CD4-positive, alpha-beta T cell treated with Interleukin-17A for 1 hour (primary cell): ENCODE data around the gene MRPL18.
"Not testable (repeated sequence)": the region's sequence is repeated elsewhere in the genome, so short reads cannot be mapped to it uniquely, and the experiment has no call there.

Experiments used
- DNase-seq: peaks from one replicate; pipeline ENCODE4 v3.0.0-alpha.2; 2020

The MRPL18 gene

DNA sequence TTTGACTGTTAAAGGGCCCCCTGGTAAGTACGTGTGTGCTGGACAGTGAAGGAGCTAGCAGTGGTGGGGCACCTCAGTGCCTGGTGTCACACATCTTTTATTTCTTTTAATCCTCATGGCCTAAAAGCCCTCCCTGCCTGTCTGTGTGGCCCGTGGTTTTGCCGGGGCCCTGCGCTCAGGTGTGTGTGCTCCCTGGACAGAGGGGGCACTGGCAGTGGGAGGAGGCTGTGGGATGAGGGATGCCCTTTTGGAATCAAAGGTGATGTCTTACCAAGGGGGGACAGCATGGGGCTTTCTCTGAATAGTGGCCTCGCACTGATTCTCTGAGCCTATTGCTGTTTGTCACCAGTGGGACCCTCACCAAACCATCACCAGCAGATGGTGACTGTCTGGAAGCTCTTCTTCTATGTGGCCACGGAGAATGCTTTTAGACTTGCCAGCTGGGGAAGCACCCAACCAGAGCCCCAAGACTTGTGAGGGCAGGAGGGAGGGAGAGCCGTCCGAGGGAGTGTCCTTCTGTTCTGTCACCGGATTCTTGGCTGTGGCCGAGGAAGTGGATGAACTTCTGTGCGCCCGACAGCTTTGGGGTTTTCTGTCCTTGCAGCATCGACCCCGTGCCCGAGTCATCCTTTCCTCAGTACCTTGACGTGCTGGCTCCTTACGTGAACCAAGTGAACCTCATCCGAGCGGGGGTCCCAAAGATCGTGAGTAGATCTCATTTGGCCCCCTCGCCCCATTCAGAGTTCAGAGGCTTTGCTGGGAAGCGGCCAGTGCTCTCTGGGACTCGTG is 27.9 kb downstream of the MRPL18 start:
- no peak for DNase-seq

- DNase-seq: no peak
Observed at GRCh38 chr6:159819098-159819497, 28.8 kb downstream of the MRPL18 start.

DNA sequence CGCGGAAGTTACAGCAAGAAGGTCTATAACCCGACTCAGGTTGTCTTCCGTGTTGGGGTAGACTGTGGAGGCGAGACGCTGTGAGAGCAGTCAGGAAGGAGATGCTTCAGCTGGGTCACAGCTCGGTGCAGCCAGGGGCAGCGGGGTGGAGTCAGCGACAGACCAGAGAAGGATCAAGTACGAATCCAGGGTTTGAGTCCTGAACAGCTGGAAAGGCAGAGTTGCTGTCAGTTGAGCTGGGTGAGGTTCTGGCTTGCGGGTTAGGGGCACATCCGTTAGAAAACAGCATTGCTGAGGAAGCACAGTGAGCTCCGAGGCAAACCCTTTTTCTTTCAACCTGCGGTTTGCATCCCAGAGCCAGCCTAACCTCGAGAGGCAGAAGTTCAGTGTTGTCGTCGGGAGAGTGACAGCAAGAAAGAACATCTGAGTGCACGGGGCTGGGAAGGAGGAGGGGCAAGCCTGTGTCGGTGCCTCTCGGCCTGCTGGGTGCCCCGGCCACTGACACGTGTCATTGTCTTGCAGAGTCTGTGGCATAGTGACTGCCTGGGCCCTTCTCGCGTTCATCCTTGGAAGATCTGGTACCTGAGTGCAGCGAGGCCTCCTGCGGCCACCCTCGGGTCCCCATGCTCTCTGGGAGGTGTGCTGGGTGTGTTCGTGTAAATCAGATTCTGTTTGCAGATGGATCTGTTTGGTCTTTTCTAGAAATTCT is 29.8 kb downstream of the MRPL18 start:
- DNase-seq: peak; percentile 35

DNA sequence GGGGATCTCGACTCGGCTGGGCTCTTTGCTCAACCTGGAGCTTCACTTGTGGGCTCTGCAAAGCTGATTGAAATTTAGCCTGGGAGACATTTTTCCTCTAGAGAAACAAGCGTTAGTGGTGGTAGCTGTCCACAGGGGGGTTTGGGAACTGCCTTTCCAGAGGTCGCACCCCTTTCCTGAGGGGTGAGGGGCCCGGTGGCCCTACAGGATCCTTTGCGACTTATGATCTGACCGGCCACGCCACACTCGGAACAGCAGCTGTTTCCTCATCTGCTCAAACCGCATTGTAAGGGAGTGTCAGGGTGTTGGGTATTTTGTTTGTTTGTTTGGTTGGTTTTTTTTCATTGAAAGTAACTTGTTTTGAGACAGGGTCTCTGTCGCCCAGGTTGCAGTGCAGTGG is 30.9 kb downstream of the MRPL18 start:
- DNase-seq: no peak

- DNase-seq: no peak
Observed at GRCh38 chr6:159821726-159822125, 31.5 kb downstream of the MRPL18 start.

- no peak for DNase-seq
Observed at GRCh38 chr6:159823953-159824352, 33.7 kb downstream of the MRPL18 start.

DNA sequence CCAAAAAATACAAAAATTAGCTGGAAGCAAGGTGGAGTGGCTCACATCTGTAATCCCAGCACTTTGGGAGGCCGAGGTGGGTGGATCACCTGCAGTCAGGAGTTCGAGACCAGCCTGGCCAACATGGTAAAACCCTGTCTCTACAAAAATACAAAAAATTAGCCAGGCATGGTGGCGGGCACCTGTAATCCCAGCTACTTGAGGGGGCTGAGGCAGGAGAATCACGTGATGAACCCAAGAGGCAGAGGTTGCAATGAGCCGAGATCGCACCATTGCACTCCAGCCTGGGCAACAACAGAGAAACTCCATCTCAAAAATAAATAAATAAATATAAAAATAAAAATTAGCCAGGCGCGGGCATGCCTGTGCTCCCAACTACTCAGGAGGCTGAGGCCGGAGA is 34.4 kb downstream of the MRPL18 start:
- not testable (repeated sequence) for DNase-seq

- no peak for DNase-seq
Observed at GRCh38 chr6:159826004-159826403, 35.7 kb downstream of the MRPL18 start.

DNA sequence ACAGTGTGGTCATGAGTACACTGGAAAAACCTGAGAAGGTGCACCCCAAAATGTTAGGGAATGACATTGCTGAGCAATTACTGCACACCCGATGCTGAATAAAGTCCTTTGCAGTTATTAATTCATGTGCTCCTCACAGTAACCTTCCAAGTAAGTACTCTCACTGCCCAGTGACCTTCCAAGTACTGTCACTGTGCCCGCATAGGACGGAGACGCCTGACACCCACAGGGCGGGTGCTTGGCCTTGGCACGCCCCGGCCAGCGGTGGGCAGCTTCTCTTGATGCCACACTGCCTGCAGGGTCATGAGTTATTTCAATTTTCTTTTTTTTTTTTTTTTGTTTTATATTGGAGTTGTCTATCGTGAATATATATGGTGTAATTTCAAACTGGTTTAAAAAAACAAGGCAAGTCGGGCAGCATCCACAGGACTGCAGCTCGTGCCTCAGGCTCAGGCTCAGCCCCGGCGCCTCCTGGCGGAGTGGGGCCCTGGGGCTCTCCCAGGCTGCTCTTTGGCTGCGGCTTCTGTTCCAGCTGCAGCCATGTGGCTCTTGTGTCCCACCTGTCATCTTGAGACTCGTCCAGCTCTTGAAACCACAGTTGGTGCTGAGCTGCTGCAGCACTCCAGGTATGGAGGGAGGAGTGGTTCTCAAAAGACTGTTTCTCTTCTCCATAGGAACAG is 36.8 kb downstream of the MRPL18 start:
- DNase-seq: no peak

DNA sequence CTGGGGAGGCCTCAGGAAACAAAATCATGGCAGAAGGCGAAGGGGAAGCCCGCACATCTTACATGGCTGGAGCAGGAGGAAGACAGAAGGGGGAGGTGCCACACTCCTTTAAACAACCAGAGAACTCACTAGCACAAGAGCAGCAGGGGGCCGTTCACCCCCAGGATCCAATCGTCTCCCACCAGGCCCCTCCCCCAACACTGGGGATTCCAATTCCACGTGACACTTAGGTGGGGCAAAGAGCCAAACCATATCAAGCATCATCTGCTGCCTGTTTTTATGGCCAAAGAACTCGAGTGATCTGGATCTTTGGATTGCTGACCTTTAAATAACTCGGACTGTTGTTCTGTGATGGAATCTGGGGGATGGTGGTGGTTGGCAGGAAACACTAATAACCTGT is 37.8 kb downstream of the MRPL18 start:
- DNase-seq: no peak

DNA sequence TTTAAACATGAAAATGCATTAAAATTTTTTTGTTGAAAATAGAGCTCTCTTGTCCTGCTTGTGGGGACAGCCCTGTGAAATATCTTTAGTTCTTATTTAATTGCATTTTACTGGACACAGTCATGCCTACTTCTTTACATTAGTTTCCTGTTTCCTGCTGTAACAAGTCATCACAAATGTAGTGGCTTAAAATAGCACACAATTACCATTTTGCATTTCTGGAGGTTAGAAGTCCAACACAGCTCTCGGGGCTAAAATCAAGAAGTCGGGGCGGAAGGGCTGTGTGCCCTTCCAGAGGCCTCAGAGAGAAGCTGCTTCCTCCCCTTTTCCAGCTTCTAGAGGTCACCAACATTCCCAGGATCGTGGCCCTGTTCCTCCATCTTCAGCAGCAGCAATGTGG is 39.3 kb downstream of the MRPL18 start:
- DNase-seq: no peak

GRCh38 chr6:159830501-159831372 is 40.5 kb downstream of the MRPL18 start:
- no peak for DNase-seq

GRCh38 chr6:159831373-159831679 is 41.1 kb downstream of the MRPL18 start:
- no peak for DNase-seq

DNA sequence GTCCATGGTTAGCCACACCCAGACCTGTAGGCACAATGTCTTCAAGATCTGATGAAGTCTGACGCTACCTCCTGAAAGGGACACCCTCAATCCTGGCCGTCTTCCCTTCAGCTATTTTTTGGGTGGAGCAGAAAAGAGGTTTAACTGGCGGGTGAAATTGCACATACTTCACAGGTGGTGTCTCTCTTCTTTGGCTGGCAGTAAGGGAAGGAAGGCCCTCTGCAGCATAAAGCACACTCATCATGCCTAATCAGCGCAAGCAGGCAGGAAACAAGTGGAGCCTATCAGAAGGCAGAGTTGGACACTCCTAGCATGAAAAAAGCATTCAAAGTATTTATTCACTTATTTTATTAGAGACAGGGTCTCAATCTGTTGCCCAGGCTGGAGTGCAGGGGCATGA is 42.7 kb downstream of the MRPL18 start:
- DNase-seq: no peak

DNA sequence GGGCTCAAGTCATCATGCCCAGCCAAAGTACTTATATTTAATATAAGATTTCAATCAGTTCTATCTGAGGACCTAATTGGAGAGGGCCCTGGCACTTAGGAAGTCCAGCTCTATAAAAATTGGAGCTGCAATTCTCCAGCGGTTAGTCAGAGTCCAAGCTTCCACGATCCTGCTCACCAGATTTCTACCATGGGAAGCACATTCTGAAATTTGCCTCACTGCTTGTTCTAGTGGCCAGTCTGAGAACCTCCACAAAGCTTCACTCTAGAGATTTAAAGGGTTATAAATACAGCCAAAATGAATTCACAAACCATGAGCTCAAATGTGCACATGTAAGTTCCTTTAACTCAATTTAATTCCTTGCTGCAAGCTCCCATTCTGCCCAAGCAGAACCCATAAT is 43.3 kb downstream of the MRPL18 start:
- no peak for DNase-seq

DNA sequence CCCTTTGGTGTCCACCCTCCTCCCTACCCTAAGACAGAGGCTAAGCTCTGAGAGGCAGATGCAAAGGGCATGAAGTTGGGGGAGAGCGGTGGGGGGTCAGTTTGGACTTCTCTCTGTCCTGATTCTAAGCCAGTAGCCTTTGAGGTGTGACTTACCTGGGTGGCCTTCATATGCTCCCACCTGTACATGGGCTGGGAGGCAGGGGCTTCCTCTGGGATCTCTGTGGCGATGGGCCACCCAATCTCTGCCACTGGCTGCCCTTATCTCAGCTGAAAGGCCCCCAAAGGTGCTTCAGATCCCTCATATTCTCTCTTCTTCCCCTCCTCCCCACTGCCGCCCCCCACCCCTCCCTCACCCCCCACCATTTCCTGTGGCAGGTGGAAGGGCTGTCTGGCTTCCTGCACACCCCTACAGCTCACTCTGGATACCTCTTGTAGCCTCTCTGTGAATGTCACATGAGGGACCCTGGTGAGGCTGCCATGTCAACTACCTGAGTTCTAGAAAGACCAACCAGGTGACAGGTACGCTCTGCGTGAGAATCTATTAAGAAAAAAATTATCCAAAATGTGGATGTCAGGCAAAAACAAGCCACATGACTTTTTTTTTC is 43.8 kb downstream of the MRPL18 start:
- no peak for DNase-seq

- DNase-seq: no peak
Observed at GRCh38 chr6:159836718-159837490, 46.6 kb downstream of the MRPL18 start.

DNA sequence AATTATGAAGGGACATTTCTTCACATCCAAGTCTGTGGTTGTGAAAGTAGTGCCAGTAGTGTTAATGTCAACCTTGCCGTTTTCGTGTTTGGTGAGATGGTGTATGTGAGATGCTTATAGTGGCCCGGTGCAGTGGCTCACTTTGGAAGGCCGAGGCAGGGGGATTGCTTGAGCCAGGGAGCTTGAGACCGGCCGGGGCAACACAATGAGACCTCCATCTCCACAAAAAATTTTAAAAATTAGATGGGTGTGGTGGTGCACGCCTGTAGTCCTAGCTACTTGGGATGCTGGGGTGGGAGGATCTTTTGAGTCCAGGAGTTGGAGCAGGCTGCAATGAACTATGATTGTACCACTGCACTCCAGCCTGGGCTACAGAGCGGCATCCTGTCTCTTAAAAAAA is 47.2 kb downstream of the MRPL18 start:
- DNase-seq: no peak

DNA sequence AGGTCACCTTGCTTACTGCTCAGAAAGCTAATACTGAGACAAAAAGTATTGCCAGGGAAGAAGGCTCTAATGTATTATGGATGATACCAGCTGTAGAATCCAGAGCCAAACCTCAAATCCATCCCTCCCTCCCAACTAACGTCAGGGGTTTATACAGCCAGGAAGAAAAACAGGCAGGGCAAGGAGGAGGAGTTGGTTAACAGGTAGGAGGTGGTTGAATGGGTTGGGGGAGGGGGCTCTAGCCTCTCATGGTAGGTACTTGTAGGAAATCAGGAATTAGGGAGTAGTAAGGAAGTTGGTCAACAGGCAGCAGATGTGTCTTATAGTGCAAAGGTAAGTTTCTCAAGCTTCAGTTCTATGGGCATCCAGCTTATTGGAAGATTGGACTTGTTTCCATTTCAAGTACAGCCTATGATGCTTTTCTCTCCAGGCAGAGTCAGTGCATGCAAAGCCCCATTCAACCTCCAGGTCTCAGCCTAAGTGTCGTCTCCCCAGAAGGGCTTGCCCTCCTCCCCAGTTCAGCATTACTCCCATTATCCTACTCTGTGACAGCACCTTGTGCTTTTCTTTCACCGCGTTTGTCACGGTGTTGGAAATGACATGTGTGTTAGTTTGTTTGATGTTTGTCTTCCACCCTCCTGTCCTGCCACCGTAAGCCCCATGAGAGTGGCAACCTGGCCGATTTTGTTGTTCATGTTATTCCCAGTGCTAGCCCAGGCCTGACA is 47.9 kb downstream of the MRPL18 start:
- DNase-seq: no peak

- DNase-seq: no peak
Observed at GRCh38 chr6:159842035-159842434, 51.8 kb downstream of the MRPL18 start.
